ENCODE results near the gene IL1R2. TPM values are rescaled to one million over a fixed set of nuclear protein-coding genes. Genes with fewer than 3 reads are reported as not detected.

IL1R2 gene
- total and polyA plus RNA-seq, 2 of the 13 experiments (the other 11 are each of a cell fraction or from before 2014, with no cell fraction given), result 3.6 to 7.3 TPM

- TF ChIP-seq, protein P1, sequence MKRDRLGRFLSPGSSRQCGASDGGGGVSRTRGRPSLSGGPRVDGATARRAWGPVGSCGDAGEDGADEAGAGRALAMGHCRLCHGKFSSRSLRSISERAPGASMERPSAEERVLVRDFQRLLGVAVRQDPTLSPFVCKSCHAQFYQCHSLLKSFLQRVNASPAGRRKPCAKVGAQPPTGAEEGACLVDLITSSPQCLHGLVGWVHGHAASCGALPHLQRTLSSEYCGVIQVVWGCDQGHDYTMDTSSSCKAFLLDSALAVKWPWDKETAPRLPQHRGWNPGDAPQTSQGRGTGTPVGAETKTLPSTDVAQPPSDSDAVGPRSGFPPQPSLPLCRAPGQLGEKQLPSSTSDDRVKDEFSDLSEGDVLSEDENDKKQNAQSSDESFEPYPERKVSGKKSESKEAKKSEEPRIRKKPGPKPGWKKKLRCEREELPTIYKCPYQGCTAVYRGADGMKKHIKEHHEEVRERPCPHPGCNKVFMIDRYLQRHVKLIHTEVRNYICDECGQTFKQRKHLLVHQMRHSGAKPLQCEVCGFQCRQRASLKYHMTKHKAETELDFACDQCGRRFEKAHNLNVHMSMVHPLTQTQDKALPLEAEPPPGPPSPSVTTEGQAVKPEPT (CRISPR knock-in tag; IDR thresholded peaks at IDR 0.05; ENCODE audit: low read depth), result no peak
- no peak for TF ChIP-seq JDP2 (CRISPR knock-in tag; IDR thresholded peaks at IDR 0.05; ENCODE audit: borderline replicate concordance)
- TF ChIP-seq MAFG (CRISPR knock-in tag; IDR thresholded peaks at IDR 0.05), result no peak
- TF ChIP-seq ZSCAN30 (CRISPR knock-in tag; IDR thresholded peaks at IDR 0.05), result no peak
- no peak for TF ChIP-seq ZBTB14 (CRISPR knock-in tag; IDR thresholded peaks at IDR 0.05)
- 0 out of 2 replicates have a peak, but pooled peaks have one; percentile 13 for TF ChIP-seq TFAP4 (IDR thresholded peaks at IDR 0.05; ENCODE audit: borderline replicate concordance, low read depth)
- TF ChIP-seq ZNF468 (CRISPR knock-in tag; IDR thresholded peaks at IDR 0.05), result no peak
- no peak for TF ChIP-seq SMAD9 (CRISPR knock-in tag; IDR thresholded peaks at IDR 0.05)
- TF ChIP-seq ETV5 (CRISPR knock-in tag; IDR thresholded peaks at IDR 0.05; ENCODE audit: borderline replicate concordance), result no peak
- TF ChIP-seq, protein P2, sequence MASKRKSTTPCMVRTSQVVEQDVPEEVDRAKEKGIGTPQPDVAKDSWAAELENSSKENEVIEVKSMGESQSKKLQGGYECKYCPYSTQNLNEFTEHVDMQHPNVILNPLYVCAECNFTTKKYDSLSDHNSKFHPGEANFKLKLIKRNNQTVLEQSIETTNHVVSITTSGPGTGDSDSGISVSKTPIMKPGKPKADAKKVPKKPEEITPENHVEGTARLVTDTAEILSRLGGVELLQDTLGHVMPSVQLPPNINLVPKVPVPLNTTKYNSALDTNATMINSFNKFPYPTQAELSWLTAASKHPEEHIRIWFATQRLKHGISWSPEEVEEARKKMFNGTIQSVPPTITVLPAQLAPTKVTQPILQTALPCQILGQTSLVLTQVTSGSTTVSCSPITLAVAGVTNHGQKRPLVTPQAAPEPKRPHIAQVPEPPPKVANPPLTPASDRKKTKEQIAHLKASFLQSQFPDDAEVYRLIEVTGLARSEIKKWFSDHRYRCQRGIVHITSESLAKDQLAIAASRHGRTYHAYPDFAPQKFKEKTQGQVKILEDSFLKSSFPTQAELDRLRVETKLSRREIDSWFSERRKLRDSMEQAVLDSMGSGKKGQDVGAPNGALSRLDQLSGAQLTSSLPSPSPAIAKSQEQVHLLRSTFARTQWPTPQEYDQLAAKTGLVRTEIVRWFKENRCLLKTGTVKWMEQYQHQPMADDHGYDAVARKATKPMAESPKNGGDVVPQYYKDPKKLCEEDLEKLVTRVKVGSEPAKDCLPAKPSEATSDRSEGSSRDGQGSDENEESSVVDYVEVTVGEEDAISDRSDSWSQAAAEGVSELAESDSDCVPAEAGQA (IDR thresholded peaks at IDR 0.05; ENCODE audit: low read depth), result no peak
- TF ChIP-seq, protein P2 (CRISPR knock-in tag; IDR thresholded peaks at IDR 0.05; ENCODE audit: borderline replicate concordance), result no peak
- no peak for TF ChIP-seq ATAD3A (CRISPR knock-in tag; IDR thresholded peaks at IDR 0.05)
- TF ChIP-seq ZNF609 (CRISPR knock-in tag; IDR thresholded peaks at IDR 0.05; ENCODE audit: borderline replicate concordance), result 0 out of 2 replicates have a peak, but pooled peaks have one; percentile 3
- TF ChIP-seq SIX4 (CRISPR knock-in tag; IDR thresholded peaks at IDR 0.05), result no peak
These were observed 6.5 kb upstream of the IL1R2 start (continued) for GRCh38 chr2:101985101-101985792.
